SK-N-MC (cell line): ENCODE data around the gene FEM1B.

ENCODE experiments used
- DNase-seq: peaks from one replicate; pipeline ENCODE4 v3.0.0-alpha.2; 2011; ENCODE audit warnings: low read depth, low spot score
- H3K27ac ChIP-seq: fragments of 200-600 bp; sonication (generic); 2 replicates; pipeline ENCODE4 v1.5.1; 2016; ENCODE audit warnings: mixed run types
- H3K36me3 ChIP-seq: fragments of 200-600 bp; sonication (generic); 2 replicates; pipeline ENCODE4 v1.6.1; 2017; ENCODE audit warnings: antibody characterized with exemption, low read length, mixed read lengths; ENCODE audit not compliant: insufficient read depth
- H3K4me3 ChIP-seq: fragments of 200-600 bp; sonication (generic); 2 replicates; pipeline ENCODE4 v1.5.1; 2016
- H3K9ac ChIP-seq: fragments of 200-600 bp; sonication (generic); 2 replicates; pipeline ENCODE4 v1.8.0; 2017; ENCODE audit warnings: mixed run types, mixed read lengths; ENCODE audit not compliant: insufficient read length
- H3K9me3 ChIP-seq: fragments of 200-600 bp; sonication (generic); 2 replicates; pipeline ENCODE4 v1.6.1; 2017; ENCODE audit warnings: low read depth, mild to moderate bottlenecking, antibody characterized with exemption, low read length, moderate library complexity, mixed read lengths
- EZH2 ChIP-seq: fragments of 200-600 bp; sonication (generic); IDR thresholded peaks from one replicate; pipeline ENCODE4 v1.6.1; 2017; ENCODE audit warnings: antibody characterized with exemption
- FOXP2 ChIP-seq: optimal IDR thresholded peaks from 2 replicates; pipeline ENCODE3; 2011; ENCODE audit warnings: mild to moderate bottlenecking, moderate library complexity; ENCODE audit not compliant: insufficient read depth; ENCODE audit errors: extremely low read length, control extremely low read depth
- POLR2AphosphoS5 ChIP-seq: IDR thresholded peaks from 2 replicates; pipeline ENCODE4 v1.6.1; 2012; ENCODE audit warnings: mild to moderate bottlenecking, low read depth, low read length, borderline replicate concordance

The FEM1B gene

DNA sequence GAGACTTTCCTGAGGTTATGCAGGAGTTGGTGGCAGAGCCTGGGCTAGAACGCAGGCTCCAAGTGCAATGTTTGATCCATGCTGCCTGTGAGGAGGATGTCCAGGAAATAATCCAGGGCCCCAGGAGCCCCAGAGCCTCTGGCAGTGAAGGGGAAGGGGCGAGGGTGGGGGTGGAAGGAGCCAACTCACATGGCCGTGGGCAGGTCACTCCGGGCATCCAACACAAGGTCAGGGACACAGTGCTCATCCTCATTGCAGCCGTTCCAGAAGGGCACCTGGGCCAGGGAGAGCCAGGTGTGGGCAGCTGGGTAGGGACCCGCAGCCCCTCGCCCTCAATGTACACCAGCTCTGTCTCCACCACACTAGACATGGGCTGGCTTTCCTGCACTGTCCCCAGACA lies 43.7 kb downstream of the FEM1B start:
- Histone ChIP-seq H3K36me3 (no peaks in the 10 kb centered on the region), H3K27ac (no peak overlapping the region), H3K9ac (no peak overlapping the region), H3K4me3 (no peak overlapping the region), H3K9me3 (no peaks in the 10 kb centered on the region)
- TF ChIP-seq EZH2 (no peak), POLR2AphosphoS5 (no peak), FOXP2 (no peak)
- no peak for DNase-seq

DNA sequence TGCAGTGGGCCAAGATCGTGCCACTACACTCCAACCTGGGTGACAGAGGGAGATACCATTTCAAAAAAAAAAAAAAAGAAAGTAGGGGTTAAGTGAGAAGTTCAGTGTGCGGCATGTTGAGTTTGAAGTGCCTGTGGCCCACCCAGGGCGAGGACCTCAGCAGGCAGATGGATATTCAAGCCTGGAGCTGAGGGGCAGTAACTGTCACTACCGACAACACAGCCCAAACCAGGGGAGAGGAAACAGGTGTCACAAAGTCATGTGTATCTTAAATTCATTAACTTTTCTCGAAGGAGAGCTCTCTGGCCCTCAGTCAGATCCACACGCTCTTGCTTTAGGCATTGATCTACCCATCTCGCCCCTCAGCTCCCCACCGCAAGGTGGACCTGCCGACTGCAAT lies 45.3 kb downstream of the FEM1B start:
- TF ChIP-seq FOXP2, result no peak
- TF ChIP-seq POLR2AphosphoS5, result no peak
- TF ChIP-seq EZH2, result no peak
- DNase-seq, result no peak
- H3K4me3 ChIP-seq, result no peak overlapping the region
- H3K9me3 ChIP-seq, result no peaks in the 10 kb centered on the region
- H3K9ac ChIP-seq, result no peak overlapping the region
- H3K27ac ChIP-seq, result no peak overlapping the region
- no peaks in the 10 kb centered on the region for H3K36me3 ChIP-seq

DNA sequence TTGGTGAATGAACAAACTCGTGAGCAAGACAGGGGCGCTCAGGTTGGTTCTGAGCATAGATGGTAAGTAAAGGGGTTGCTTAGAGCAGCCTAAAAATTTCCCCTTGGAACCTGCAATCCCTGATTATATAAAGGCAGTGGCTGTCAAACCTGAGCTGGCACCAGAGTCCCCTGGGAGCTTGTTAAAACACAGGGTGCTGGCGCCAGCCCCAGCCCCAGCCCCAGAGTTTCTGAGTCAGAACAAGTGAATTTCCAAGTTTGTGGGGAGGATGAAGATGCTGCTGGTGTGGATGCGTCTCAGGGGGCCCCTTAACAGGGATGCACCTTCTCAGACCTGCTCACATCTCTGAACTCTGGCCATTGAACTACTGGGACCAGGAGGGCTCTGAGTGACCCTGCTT lies 48.2 kb downstream of the FEM1B start:
- TF ChIP-seq FOXP2, result no peak
- no peak for TF ChIP-seq EZH2
- no peak for TF ChIP-seq POLR2AphosphoS5
- DNase-seq, result no peak
- no peak overlapping the region for H3K27ac ChIP-seq
- no peaks in the 10 kb centered on the region for H3K9me3 ChIP-seq
- H3K9ac ChIP-seq, result no peak overlapping the region
- no peaks in the 10 kb centered on the region for H3K36me3 ChIP-seq
- no peak overlapping the region for H3K4me3 ChIP-seq

DNA sequence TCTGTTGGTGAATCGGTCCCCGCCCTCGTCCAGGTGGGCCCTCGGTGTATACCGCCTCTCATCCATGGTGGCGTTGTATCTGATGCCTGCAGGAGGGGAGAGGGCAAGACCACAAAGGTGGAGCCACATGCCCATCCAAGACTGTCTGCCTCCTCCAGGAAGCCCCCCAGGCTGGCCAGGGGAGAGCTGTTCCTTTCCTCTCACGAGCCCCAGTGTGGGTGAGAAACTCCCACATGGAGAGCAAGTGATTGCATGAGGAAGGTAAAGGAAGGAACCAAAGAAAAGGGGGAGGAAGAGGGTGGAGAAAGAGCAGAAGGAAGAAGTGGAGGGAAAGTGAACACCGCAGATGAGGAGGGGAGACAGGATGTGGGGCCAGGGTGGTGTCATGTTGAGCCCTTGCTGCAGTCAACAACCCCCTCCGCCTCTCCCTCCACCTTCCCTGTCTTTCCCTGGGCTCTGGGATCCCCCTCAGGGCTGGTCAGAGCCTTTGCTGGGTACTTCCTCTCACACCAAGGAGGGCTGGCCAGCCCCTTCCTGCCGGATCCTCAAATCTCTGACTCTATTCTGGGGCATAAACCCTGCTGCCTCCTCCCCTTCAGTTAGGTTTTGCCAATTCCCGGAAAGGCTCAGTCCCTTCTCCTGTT lies 49.3 kb downstream of the FEM1B start:
- no peak for TF ChIP-seq FOXP2
- TF ChIP-seq POLR2AphosphoS5, result no peak
- TF ChIP-seq EZH2, result no peak
- H3K36me3 ChIP-seq, result no peaks in the 10 kb centered on the region
- no peaks in the 10 kb centered on the region for H3K9me3 ChIP-seq
- H3K27ac ChIP-seq, result no peak overlapping the region
- H3K9ac ChIP-seq, result no peak overlapping the region
- DNase-seq, result no peak
- H3K4me3 ChIP-seq, result no peak overlapping the region

DNA sequence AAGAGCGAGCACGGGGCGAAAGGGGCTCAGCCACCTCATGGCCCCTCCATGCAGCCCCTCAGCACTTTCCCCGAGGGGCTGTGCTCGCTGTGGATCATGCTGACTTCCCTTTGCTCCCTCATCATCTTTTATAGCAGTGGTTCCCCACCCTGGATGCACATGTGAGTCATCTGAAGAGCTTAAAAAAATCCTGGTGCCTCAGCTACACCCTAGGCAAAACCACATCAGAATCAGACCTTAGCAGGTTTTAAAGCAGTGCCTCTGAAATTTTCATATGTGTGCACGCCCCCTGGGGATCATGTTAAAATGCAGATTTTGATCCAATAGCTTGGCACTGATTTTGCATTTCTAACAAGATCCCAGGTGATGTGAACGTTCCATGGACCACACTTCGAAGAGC lies 50.9 kb downstream of the FEM1B start:
- no peak for DNase-seq
- Histone ChIP-seq H3K36me3 (no peaks in the 10 kb centered on the region), H3K4me3 (no peak overlapping the region), H3K27ac (no peak overlapping the region), H3K9me3 (no peaks in the 10 kb centered on the region), H3K9ac (no peak overlapping the region)
- no peak for TF ChIP-seq POLR2AphosphoS5
- TF ChIP-seq EZH2, result no peak
- TF ChIP-seq FOXP2, result no peak

DNA sequence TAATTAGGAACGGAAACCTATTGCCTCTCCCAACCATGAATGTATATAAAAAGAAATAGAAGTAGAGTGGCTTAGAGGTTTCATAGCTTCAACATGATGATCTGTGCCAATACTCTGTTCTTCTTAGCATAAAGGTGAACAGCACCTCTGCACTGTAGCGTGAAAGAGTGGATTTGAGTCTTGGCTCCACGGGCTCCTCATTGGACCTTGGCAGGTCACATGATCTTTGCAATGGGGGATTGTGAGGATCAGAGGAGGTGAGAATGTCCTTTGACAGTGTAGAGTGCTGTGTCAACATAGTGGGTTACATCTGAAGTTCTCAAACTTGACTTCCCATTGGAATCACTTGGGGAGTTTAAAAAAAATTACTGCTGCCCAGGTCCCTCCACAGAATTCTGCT lies 51.4 kb downstream of the FEM1B start:
- DNase-seq, result no peak
- Histone ChIP-seq H3K9me3 (no peaks in the 10 kb centered on the region), H3K4me3 (no peak overlapping the region), H3K27ac (no peak overlapping the region), H3K36me3 (no peaks in the 10 kb centered on the region), H3K9ac (no peak overlapping the region)
- TF ChIP-seq FOXP2 (no peak), EZH2 (no peak), POLR2AphosphoS5 (no peak)

DNA sequence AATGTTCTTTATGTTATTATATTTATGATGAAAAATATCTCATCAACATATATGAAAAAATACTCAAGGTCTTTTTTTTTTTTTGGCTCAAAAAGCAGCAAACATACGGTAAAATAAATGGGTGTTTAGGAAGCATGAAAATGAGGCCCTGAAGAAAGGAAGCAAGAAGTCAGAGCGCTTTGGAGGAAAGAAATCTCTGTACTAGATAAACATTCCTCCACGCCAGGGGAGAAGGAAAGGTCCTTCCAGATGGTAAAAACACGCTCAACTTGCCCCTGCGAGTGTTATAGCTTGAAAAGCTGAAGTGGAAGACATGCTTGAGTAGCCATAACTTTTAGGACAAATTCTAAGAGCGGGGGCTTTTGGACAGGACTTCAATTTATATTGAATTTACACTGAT lies 52.9 kb downstream of the FEM1B start:
- TF ChIP-seq EZH2, result no peak
- TF ChIP-seq POLR2AphosphoS5, result no peak
- no peak for TF ChIP-seq FOXP2
- DNase-seq, result no peak
- no peak overlapping the region for H3K9ac ChIP-seq
- H3K27ac ChIP-seq, result no peak overlapping the region
- H3K9me3 ChIP-seq, result no peaks in the 10 kb centered on the region
- no peaks in the 10 kb centered on the region for H3K36me3 ChIP-seq
- H3K4me3 ChIP-seq, result no peak overlapping the region

DNA sequence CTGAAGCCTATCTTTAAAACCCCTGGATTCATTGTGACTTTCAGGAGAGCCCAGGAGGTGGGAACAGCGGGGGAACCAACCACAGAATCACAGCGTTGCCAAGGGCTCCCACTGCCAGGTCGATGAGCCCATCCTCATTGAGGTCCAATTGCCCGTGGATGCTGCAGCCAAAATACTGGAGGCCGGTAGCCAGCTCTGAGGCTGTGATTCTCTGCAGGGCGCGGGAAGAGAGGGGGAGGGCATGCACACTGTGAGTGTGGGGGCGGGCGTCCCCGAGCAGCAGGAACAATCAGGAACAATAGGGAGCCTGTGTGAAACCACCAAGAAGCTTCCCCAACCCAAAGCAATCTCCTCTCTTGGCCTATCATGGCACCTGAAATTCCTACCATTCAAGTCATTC lies 53.4 kb downstream of the FEM1B start:
- no peak overlapping the region for H3K27ac ChIP-seq
- H3K36me3 ChIP-seq, result no peaks in the 10 kb centered on the region
- no peak overlapping the region for H3K4me3 ChIP-seq
- TF ChIP-seq EZH2 (no peak), POLR2AphosphoS5 (no peak), FOXP2 (no peak)
- H3K9ac ChIP-seq, result no peak overlapping the region
- DNase-seq, result no peak
- no peaks in the 10 kb centered on the region for H3K9me3 ChIP-seq

DNA sequence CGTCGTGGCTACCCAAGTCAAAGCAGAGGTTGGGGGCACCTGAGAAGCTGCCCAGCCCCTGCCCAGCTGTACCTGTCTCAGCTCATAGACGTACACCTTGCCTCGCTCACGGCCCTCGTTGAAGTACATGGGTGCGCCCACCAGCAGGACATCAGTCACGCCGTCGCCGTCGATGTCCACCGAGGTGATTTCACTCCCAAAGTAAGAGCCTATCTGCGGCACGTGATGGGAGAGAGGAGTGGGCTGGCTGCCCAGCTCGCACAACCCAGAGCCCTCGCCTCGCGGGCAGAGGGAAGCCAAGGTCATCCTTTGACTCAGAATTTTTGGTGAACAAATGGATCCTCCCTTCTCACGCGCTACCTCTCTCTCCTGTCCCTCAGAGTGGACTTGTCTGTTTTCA lies 54.7 kb downstream of the FEM1B start:
- Histone ChIP-seq H3K27ac (no peak overlapping the region), H3K9ac (no peak overlapping the region), H3K36me3 (no peaks in the 10 kb centered on the region), H3K9me3 (no peaks in the 10 kb centered on the region), H3K4me3 (no peak overlapping the region)
- no peak for DNase-seq
- TF ChIP-seq POLR2AphosphoS5 (no peak), FOXP2 (no peak), EZH2 (no peak)
